Measurements from ENCODE around the gene AGPS.

The AGPS gene

GRCh38 chr2:177397481-177398289 lies 5.1 kb downstream of the AGPS start:
- TF ChIP-seq, protein P1, sequence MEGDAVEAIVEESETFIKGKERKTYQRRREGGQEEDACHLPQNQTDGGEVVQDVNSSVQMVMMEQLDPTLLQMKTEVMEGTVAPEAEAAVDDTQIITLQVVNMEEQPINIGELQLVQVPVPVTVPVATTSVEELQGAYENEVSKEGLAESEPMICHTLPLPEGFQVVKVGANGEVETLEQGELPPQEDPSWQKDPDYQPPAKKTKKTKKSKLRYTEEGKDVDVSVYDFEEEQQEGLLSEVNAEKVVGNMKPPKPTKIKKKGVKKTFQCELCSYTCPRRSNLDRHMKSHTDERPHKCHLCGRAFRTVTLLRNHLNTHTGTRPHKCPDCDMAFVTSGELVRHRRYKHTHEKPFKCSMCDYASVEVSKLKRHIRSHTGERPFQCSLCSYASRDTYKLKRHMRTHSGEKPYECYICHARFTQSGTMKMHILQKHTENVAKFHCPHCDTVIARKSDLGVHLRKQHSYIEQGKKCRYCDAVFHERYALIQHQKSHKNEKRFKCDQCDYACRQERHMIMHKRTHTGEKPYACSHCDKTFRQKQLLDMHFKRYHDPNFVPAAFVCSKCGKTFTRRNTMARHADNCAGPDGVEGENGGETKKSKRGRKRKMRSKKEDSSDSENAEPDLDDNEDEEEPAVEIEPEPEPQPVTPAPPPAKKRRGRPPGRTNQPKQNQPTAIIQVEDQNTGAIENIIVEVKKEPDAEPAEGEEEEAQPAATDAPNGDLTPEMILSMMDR (IDR thresholded peaks at IDR 0.05; ENCODE audit: borderline replicate concordance, insufficient read depth, low read depth, low read length), result no peak
- no peak overlapping the region for H3K4me3 ChIP-seq (ENCODE audit: low read depth, low read length)

DNA sequence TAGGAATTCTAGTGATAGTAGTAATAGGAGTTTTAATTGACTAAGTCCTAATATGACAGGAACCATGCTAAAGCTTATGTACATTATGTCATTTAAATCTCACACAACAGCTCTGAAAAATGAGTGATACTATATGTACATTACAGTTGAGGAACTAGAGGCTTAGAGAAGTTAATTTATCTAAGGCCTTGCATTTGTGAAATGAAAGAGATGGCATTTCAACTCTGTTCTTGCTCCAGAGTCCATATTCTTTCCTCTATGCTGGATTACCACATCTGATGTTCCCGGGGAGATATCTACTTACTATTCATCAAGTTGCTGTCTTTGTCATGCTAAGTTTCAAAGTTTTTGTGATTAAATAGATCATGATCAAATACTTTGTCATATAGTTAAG lies 5.7 kb downstream of the AGPS start:
- TF ChIP-seq, protein P1 (IDR thresholded peaks at IDR 0.05; ENCODE audit: borderline replicate concordance, insufficient read depth, low read depth, low read length), result no peak
- H3K4me3 ChIP-seq (ENCODE audit: low read depth, low read length), result no peak overlapping the region

GRCh38 chr2:177398791-177399190 lies 6.2 kb downstream of the AGPS start:
- no peak overlapping the region for H3K4me3 ChIP-seq (ENCODE audit: low read depth, low read length)
- TF ChIP-seq, protein P1 (IDR thresholded peaks at IDR 0.05; ENCODE audit: borderline replicate concordance, insufficient read depth, low read depth, low read length), result no peak

- TF ChIP-seq, protein P1 (IDR thresholded peaks at IDR 0.05; ENCODE audit: borderline replicate concordance, insufficient read depth, low read depth, low read length), result no peak
- H3K4me3 ChIP-seq (ENCODE audit: low read depth, low read length), result no peak overlapping the region
Observed at GRCh38 chr2:177399376-177399775, 6.8 kb downstream of the AGPS start.

DNA sequence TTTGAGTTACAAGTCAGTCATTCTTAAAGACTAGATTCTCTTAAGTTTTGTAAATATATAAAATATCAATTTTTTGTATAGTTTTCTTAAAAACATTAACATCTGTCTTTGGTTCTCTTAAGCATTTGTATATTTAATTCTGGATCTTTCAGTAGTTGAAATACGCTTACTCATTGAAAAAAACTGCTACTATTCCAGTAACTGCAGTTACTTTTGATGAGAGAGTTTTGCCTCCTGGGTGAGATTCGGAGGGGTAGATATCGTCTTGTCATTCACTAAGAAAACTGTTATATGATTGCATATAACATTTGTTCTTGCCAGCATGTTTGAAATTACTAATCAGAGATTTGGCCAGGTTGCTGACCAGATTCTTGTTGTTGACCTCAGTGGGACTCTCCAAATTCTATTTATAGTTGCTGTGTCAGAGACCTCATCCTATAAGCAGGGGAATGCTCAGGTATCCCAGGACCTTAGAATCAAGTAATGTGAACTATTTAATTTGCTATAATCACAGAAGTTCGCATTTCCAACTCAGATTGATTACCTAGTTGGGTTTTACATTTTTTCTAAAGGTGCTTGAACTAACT lies 7.9 kb downstream of the AGPS start:
- no peak overlapping the region for H3K4me3 ChIP-seq (ENCODE audit: low read depth, low read length)

GRCh38 chr2:177402096-177402495 lies 9.5 kb downstream of the AGPS start:
- no peak overlapping the region for H3K4me3 ChIP-seq (ENCODE audit: low read depth, low read length)
- TF ChIP-seq, protein P1 (IDR thresholded peaks at IDR 0.05; ENCODE audit: borderline replicate concordance, insufficient read depth, low read depth, low read length), result no peak

More for the DNA sequence above, 7.9 kb downstream of the AGPS start:
- TF ChIP-seq, protein P1 (IDR thresholded peaks at IDR 0.05; ENCODE audit: borderline replicate concordance, insufficient read depth, low read depth, low read length), result no peak

GRCh38 chr2:177403838-177404237 lies 11.3 kb downstream of the AGPS start:
- TF ChIP-seq, protein P1 (IDR thresholded peaks at IDR 0.05; ENCODE audit: borderline replicate concordance, insufficient read depth, low read depth, low read length), result no peak
- H3K4me3 ChIP-seq (ENCODE audit: low read depth, low read length), result no peak overlapping the region
